Esophagus muscularis mucosa (tissue), 4 donors: ENCODE results near the gene RFTN1. TPM values are rescaled to one million over a fixed set of nuclear protein-coding genes. Genes with fewer than 3 reads are reported as not detected.

Experiments
- DNase-seq: peaks from one replicate; pipeline ENCODE4 v3.0.0-alpha.2; 2017; ENCODE audit errors: extremely low spot score
- H3K27ac ChIP-seq, 4 donors: fragments of 200-600 bp; sonication (generic); replicated peaks in 1 of 4; 1 replicate in 3 of 4; 2 replicates in 1 of 4; pipeline ENCODE4 v1.5.1; 2016 to 2019; ENCODE audit warnings: mild to moderate bottlenecking in 1 of 4
- H3K27me3 ChIP-seq, 4 donors: fragments of 200-600 bp; sonication (generic); one replicate each; pipeline versions ENCODE4 v1.5.1 to v1.6.0; 2016 to 2019
- H3K36me3 ChIP-seq, 4 donors: fragments of 200-600 bp; sonication (generic); one replicate each; pipeline ENCODE4 v1.5.1; 2016 to 2019
- H3K4me1 ChIP-seq, 4 donors: fragments of 200-600 bp; sonication (generic); one replicate each; pipeline ENCODE4 v1.5.1; 2016 to 2019
- H3K4me3 ChIP-seq, 4 donors: fragments of 200-600 bp; sonication (generic); 1 replicate in 2 of 4; 2 replicates in 2 of 4; pipeline ENCODE4 v1.5.1; 2016 to 2019; ENCODE audit warnings: mild to moderate bottlenecking in 4 of 4, moderate library complexity in 1 of 4
- H3K9me3 ChIP-seq, 4 donors: fragments of 200-600 bp; sonication (generic); 1 replicate in 3 of 4; 2 replicates in 1 of 4; pipeline ENCODE4 v1.5.1; 2016 to 2019
- EP300 ChIP-seq: sonication (generic); formaldehyde crosslinking; IDR thresholded peaks from one replicate; pipeline ENCODE4 v1.6.1; 2017; ENCODE audit warnings: antibody characterized with exemption
- POLR2A ChIP-seq: fragments of 450-650 bp; IDR thresholded peaks from one replicate; pipeline ENCODE4 v1.6.1; 2017; ENCODE audit warnings: antibody characterized with exemption, moderate library complexity, mild to moderate bottlenecking, low read depth
- POLR2AphosphoS5 ChIP-seq, 2 donors: sonication (generic); formaldehyde crosslinking; IDR thresholded peaks; one replicate each; pipeline ENCODE4 v1.6.1; 2017; ENCODE audit warnings: antibody characterized with exemption in 2 of 2
- WGBS: methylation state at CpG from one replicate; pipeline ENCODE4 v1.1.5; 2018; 5-methylcytosine and 5-hydroxymethylcytosine counted together
- intact Hi-C: fragments of 100-400 bp; cut with DNase I; formaldehyde crosslinking; loops from one replicate; pipeline ENCODE4 v1.15.1; 2023
- total RNA-seq, 4 donors: library from RNA; depleted of rRNA; stranded (reverse); fragments of >200 nt; gene quantifications; one replicate each; pipeline versions ENCODE4 v1.1.0 to v1.2.1, GENCODE V29; 2016
- TF ChIP-seq, protein P1 (sequence below), 3 experiments: fragments of 200-600 bp in 2 of 3; fragments of 450-650 bp in 1 of 3; sonication (generic) in 2 of 3; IDR thresholded peaks; one replicate each; pipeline ENCODE4 v1.5.1; 2017 to 2019; ENCODE audit warnings: antibody characterized with exemption in 3 of 3, mild to moderate bottlenecking in 2 of 3, moderate library complexity in 1 of 3

Gene RFTN1
- total RNA-seq, 4 donors from 2014 or later: 79.7 to 142 (median 104) TPM

DNA sequence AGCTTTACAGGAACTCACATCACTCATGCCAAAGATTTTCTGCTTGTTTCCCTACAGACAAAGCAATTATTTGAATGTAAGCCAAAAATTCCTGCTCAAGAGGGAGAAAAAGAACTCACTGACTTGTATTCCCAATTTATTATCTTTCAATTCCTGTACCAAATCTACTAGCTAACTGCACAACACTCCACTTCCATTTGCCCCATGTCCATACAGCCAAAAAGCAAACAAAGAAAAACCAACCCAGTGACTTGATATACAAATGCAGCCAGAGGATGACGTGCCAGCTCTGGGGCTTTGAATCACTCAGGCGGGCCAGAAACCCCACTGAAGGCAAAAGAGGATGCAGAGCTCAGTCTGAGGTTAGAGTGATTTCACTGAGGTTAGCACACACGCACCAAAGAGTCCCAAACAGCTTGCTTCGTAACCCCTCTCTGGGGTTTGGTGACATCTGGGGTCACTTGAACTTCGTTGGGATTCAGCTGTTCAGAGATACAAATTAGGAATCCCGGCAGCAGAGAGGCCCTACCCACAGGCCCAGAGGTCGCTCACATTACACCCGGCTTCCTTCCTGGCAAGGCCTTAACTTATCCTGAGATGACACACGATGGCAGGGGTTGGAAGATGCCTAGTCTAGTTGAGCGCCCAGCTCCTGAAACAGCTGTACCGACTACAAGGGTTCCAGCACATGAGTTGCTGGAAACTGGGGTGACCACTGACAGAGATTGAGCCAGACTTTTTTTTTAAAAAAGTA is 1.6 kb downstream of the RFTN1 start:
- TF ChIP-seq EP300 (peak; percentile 8), POLR2AphosphoS5 (IDR thresholded peaks at IDR 0.05) (peak; percentile 40 to 44)
- TF ChIP-seq, protein P1, sequence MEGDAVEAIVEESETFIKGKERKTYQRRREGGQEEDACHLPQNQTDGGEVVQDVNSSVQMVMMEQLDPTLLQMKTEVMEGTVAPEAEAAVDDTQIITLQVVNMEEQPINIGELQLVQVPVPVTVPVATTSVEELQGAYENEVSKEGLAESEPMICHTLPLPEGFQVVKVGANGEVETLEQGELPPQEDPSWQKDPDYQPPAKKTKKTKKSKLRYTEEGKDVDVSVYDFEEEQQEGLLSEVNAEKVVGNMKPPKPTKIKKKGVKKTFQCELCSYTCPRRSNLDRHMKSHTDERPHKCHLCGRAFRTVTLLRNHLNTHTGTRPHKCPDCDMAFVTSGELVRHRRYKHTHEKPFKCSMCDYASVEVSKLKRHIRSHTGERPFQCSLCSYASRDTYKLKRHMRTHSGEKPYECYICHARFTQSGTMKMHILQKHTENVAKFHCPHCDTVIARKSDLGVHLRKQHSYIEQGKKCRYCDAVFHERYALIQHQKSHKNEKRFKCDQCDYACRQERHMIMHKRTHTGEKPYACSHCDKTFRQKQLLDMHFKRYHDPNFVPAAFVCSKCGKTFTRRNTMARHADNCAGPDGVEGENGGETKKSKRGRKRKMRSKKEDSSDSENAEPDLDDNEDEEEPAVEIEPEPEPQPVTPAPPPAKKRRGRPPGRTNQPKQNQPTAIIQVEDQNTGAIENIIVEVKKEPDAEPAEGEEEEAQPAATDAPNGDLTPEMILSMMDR (IDR thresholded peaks at IDR 0.05): no peak
- no peaks in the 10 kb centered on the region for H3K9me3 ChIP-seq
- H3K27me3 ChIP-seq: no peaks in the 10 kb centered on the region
- H3K27ac ChIP-seq: peak overlapping the region; percentile 90 to 94 (median 92)
- peaks cover 60 to 88% (median 76%) of the 10 kb centered on the region in 4 donors for H3K4me1 ChIP-seq
- peak overlapping the region; percentile 82 to 95 (median 88) for H3K4me3 ChIP-seq
- DNase-seq: no peak
- no peaks in the 10 kb centered on the region for H3K36me3 ChIP-seq
- intact Hi-C loops: loop anchor here (10.0 kb wide), 1 partner anchor 137 kb away; no protein-coding TSS in a partner anchor
- WGBS: 8% methylated on average over 7 of the region's 11 CpGs

GRCh38 chr3:16510620-16511319 is 2.7 kb downstream of the RFTN1 start:
- peaks cover 57 to 87% (median 71%) of the 10 kb centered on the region in 4 donors for H3K4me1 ChIP-seq
- TF ChIP-seq, protein P1 (IDR thresholded peaks at IDR 0.05): no peak
- TF ChIP-seq POLR2A (no peak), POLR2AphosphoS5 (IDR thresholded peaks at IDR 0.05) (no peak), EP300 (no peak)
- peak overlapping the region; percentile 90 to 94 (median 92) for H3K27ac ChIP-seq
- 67% methylated on average over 3 of the region's 3 CpGs for WGBS
- no peaks in the 10 kb centered on the region for H3K9me3 ChIP-seq
- no peaks in the 10 kb centered on the region for H3K36me3 ChIP-seq
- peak overlapping the region in 2 of 4 donors; percentile 5 to 87 for H3K4me3 ChIP-seq
- H3K27me3 ChIP-seq: no peaks in the 10 kb centered on the region
- intact Hi-C loops: loop anchor here (10.0 kb wide), 1 partner anchor 136 kb away; no protein-coding TSS in a partner anchor
- DNase-seq: no peak

DNA sequence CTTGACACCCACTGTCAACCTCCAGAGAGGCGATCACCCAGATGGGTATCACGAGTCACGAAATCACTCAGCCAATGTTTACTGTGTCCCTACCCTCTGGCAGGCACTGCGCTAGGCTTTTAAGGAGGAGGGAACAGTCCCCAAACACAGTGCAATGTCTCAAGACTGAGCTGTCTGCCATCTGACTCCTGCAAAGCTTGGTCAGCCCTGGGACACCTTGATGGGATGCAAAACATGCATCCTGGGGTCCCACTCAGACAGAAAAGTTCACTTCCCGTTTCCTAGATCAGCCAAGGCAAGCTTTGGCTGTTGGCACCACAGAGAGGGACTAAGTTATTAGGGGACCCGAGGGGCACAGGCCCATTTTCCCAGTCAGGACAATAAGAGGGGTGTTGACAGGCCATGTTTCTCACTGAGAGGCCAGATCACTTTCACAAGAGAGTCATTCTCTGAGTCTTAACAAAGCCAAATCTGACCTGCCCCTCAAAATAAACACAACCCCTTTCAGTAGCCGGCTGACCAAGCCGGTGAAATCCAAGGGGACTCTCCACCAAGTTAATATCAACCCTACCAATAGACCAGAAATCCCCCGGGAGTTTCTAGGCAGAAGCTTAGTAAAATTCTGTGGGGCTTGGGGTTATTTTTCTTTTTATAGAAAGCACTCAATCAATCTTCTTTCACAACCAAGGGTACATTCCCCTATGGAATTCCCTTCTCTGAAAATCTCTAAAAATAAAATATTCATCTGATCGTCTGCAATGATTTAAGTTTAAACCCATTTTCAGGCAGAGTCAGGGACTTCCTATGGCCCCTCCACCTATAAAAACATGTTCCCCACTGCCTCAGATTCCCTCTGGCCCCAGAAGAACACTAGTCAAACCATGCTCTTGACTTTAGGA is 3.5 kb downstream of the RFTN1 start:
- no peak for DNase-seq
- no peak for TF ChIP-seq EP300
- TF ChIP-seq, protein P1 (IDR thresholded peaks at IDR 0.05): no peak
- no peak for TF ChIP-seq POLR2A
- no peak for TF ChIP-seq POLR2AphosphoS5 (IDR thresholded peaks at IDR 0.05)
- H3K4me1 ChIP-seq: peaks cover 52 to 92% (median 72%) of the 10 kb centered on the region in 4 donors
- 56% methylated on average over 10 of the region's 10 CpGs for WGBS
- H3K9me3 ChIP-seq: no peaks in the 10 kb centered on the region
- intact Hi-C loops: loop anchor here (10.0 kb wide), 1 partner anchor 135 kb away; no protein-coding TSS in a partner anchor
- no peaks in the 10 kb centered on the region for H3K36me3 ChIP-seq
- H3K27ac ChIP-seq: peak overlapping the region; percentile 90 to 94 (median 92)
- H3K4me3 ChIP-seq: peak overlapping the region in 1 of 4 donors; percentile 5
- H3K27me3 ChIP-seq: no peaks in the 10 kb centered on the region

DNA sequence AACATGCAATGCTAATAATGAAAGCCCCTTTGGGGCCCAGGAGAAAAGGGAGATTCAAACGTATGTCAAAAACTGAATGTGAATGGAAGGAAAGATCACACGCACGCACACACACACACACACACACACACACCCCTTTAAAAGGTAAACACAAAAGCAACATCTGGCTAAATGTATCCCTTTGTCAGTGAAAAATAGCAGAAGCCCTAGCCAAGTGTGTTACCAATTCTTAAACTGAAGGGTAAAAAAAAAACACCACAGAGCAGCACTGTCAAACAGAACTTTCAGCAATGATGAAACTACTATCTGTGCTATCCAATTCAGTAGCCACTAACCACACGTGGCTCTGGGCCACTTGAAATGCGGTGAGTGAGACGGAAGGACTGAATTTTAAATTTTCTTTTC is 4.9 kb downstream of the RFTN1 start:
- H3K4me1 ChIP-seq: peaks cover 39 to 92% (median 73%) of the 10 kb centered on the region in 4 donors

More for the DNA sequence above, 4.9 kb downstream of the RFTN1 start:
- WGBS: 31% methylated on average over 6 of the region's 6 CpGs
- no peaks in the 10 kb centered on the region for H3K27me3 ChIP-seq
- intact Hi-C loops: no loop called here
- peaks cover 0 to 3% (median 0%) of the 10 kb centered on the region in 4 donors for H3K36me3 ChIP-seq
- DNase-seq: no peak
- H3K4me3 ChIP-seq: no peak overlapping the region
- no peaks in the 10 kb centered on the region for H3K9me3 ChIP-seq
- no peak for TF ChIP-seq EP300
- no peak for TF ChIP-seq POLR2AphosphoS5 (IDR thresholded peaks at IDR 0.05)
- no peak for TF ChIP-seq POLR2A
- TF ChIP-seq, protein P1 (IDR thresholded peaks at IDR 0.05): no peak
- H3K27ac ChIP-seq: peak overlapping the region in 2 of 4 donors; percentile 90 to 92
